ENCODE results near the gene PIH1D1. TPM values are rescaled to one million over a fixed set of nuclear protein-coding genes. Genes with fewer than 3 reads are reported as not detected.
"Not testable (repeated sequence)": the region's sequence is repeated elsewhere in the genome, so short reads cannot be mapped to it uniquely, and the experiment has no call there.

The PIH1D1 gene
- total RNA-seq, 2 experiments from 2014 or later: 124 to 126 TPM

DNA sequence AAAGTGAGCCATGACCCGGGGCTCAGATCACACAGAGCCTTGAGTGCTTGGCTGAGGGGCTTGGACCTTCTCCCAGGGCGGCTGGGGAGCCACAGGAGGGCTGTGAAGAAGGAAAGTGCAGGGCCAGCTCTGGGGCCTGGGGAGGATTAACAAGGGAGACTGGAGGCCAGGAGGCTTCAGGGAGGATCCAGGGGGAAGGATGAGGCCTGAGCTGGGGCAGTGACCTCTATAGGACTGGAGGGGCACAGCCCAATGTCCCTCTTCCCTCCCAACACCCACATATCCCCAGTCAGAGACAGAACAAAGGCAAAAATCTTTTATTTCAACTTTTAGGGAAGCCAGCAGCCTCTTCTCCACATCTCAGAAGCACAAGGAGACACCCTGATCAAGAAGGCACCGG, 5.6 kb downstream of the PIH1D1 start:
- peak overlapping the region; percentile 11 for H3K27ac Mint-ChIP-seq
- peaks cover 51% of the 10 kb centered on the region for H3K4me1 Mint-ChIP-seq (ENCODE audit: low read depth)
- ATAC-seq (no peak), DNase-seq (no peak)
- intact Hi-C loops (cut with micrococcal nuclease): loop anchor here (10.0 kb wide), 1 partner anchor 181 kb away; no protein-coding TSS in a partner anchor
- CTCF ChIA-PET: interaction anchor here (1.1 to 4.9 kb wide), 3 partner anchors 8 to 55 kb away, joined by 3 to 27 read pairs (median 12); partner anchors contain the start of gene FLT3LG
- H3K4me3 Mint-ChIP-seq: no peak overlapping the region
- TF ChIP-seq, protein P1, sequence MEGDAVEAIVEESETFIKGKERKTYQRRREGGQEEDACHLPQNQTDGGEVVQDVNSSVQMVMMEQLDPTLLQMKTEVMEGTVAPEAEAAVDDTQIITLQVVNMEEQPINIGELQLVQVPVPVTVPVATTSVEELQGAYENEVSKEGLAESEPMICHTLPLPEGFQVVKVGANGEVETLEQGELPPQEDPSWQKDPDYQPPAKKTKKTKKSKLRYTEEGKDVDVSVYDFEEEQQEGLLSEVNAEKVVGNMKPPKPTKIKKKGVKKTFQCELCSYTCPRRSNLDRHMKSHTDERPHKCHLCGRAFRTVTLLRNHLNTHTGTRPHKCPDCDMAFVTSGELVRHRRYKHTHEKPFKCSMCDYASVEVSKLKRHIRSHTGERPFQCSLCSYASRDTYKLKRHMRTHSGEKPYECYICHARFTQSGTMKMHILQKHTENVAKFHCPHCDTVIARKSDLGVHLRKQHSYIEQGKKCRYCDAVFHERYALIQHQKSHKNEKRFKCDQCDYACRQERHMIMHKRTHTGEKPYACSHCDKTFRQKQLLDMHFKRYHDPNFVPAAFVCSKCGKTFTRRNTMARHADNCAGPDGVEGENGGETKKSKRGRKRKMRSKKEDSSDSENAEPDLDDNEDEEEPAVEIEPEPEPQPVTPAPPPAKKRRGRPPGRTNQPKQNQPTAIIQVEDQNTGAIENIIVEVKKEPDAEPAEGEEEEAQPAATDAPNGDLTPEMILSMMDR (IDR thresholded peaks at IDR 0.05): no peak
- H3K27me3 Mint-ChIP-seq: peaks cover 13% of the 10 kb centered on the region
- H3K36me3 Mint-ChIP-seq (ENCODE audit: low read depth): peaks cover 31% of the 10 kb centered on the region
- POLR2A ChIA-PET: interaction anchor here (1.6 kb wide), 1 partner anchor 19 kb away, joined by 4 read pairs; no protein-coding TSS in a partner anchor
- no peaks in the 10 kb centered on the region for H3K9me3 Mint-ChIP-seq

DNA sequence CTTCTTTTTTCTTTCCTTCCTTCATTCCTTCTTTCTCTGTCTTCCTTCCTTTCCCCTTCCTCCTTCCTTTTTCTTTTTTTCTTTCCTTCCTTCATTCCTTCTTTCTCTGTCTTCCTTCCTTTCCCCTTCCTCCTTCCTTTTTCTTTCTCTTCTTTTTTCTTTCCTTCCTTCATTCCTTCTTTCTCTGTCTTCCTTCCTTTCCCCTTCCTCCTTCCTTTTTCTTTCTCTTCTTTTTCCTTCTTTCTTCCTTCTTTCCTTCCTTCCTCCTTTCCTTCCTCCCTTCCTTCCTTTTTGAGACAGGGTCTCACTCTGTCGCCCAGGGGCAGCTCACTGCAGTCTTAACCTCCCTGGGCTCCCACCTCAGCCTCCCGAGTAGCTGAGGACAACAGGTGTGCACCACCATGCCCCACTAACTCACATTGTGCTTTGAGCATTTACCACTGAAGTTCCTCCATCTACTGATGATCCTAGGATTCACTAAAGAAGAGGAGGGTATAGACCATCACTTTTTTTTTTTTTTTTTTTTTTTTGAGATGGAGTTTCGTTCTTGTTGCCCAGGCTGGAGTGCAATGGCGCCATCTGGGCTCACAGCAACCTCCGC, 7.4 kb downstream of the PIH1D1 start:
- peak overlapping the region; percentile 74 for H3K4me3 Mint-ChIP-seq
- H3K36me3 Mint-ChIP-seq (ENCODE audit: low read depth): peaks cover 17% of the 10 kb centered on the region
- POLR2A ChIA-PET: interaction anchor here (0.7 to 1.6 kb wide), 2 partner anchors 17 to 46 kb away, joined by 4 read pairs; no protein-coding TSS in a partner anchor
- not testable (repeated sequence) for DNase-seq, ATAC-seq, H3K9me3 Mint-ChIP-seq
- intact Hi-C loops (cut with micrococcal nuclease): loop anchor here (5.0 to 10.0 kb wide), 2 partner anchors 52 to 179 kb away; no protein-coding TSS in a partner anchor
- H3K4me1 Mint-ChIP-seq (ENCODE audit: low read depth): peaks cover 42% of the 10 kb centered on the region
- CTCF ChIA-PET: interaction anchor here (0.7 to 4.9 kb wide), 5 partner anchors 25 to 53 kb away, joined by 3 to 27 read pairs (median 4); partner anchors contain the start of gene FLT3LG
- H3K27ac Mint-ChIP-seq: peak overlapping the region; percentile 83
- H3K27me3 Mint-ChIP-seq: peaks cover 31% of the 10 kb centered on the region

DNA sequence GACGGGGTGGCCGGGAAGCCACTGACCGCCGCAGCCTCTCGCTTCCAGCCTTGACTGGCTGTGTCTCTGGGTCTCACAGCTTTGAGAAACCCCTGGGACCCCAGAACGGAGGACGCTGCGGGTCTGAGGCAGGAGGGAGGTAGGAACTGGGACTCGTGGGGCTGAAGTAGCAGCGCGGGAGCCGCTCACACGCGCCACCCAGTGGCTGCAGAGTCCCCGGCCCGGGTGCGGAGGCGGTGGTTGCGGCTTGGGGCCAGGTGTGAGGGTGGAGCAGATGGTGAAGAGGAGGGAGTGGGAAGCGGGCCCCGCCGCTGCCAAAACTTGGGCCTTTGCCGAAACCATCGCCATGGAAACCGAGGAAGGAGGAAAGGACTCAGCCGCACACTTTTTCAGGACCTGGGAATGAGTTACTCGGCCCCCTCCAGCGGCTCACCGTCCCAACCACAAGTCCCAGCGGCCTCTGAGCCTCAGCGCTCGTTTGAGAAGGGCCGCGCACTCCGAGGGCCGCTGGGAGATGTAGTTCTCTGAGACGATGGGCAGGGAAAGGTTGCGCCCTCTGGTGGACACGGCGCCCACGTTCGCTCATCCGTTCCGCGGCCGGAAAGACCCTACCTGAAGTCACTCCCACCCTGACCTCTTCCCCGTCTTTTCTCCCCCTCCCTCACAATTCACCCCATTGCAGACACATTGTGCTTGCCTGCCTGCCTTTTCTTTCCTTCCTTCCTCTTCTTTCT, 8.1 kb downstream of the PIH1D1 start:
- TF ChIP-seq, protein P1 (IDR thresholded peaks at IDR 0.05): peak; percentile 88
- ChIA-PET POLR2A (interaction anchor here (0.6 to 2.3 kb wide), 4 partner anchors 9 to 52 kb away, joined by 3 to 11 read pairs (median 5); partner anchors contain the start of genes ALDH16A1 and PIH1D1), CTCF (interaction anchor here (0.6 to 4.9 kb wide), 9 partner anchors 8 to 78 kb away, joined by 3 to 27 read pairs (median 4); partner anchors contain the start of genes FLT3LG and PIH1D1)
- H3K36me3 Mint-ChIP-seq (ENCODE audit: low read depth): peaks cover 12% of the 10 kb centered on the region
- peaks cover 37% of the 10 kb centered on the region for H3K27me3 Mint-ChIP-seq
- H3K9me3 Mint-ChIP-seq: no peaks in the 10 kb centered on the region
- peak overlapping the region; percentile 74 for H3K4me3 Mint-ChIP-seq
- ATAC-seq (peak; percentile 87), DNase-seq (peak; percentile 97)
- peaks cover 37% of the 10 kb centered on the region for H3K4me1 Mint-ChIP-seq (ENCODE audit: low read depth)
- intact Hi-C loops (cut with micrococcal nuclease): loop anchor here (5.0 to 10.0 kb wide), 2 partner anchors 51 to 179 kb away; no protein-coding TSS in a partner anchor
- peak overlapping the region; percentile 83 for H3K27ac Mint-ChIP-seq

DNA sequence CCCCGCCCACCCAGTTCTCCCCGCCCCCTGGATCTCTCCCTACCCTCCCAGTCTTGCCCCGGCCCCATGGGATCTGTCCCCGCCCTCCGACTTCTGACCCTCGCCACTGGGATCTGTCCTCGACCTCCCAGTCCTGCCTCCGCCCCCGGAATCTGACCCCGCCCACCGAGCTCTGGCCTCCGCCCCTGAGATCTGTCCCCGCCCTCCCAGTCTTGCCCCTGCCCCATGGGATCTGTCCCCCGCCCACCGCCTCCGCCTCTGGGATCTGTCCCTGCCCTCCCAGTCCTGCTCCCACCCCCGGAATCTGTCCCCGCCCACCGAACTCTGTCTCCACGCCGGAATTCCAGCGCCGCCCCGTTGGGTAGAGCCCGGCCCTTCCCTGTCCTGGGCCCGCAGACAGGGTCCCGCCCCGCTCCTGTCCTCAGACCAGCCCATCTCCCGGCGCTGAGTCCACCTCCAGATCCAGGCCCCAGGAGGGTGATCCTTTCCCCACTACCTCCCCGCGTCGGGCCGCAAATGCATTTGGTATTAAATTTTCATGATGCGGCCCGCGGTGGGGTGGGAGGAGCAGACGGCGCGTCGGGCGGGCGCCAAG, 8.7 kb downstream of the PIH1D1 start:
- Mint-ChIP-seq H3K4me1 (ENCODE audit: low read depth) (peaks cover 33% of the 10 kb centered on the region), H3K36me3 (ENCODE audit: low read depth) (peaks cover 8% of the 10 kb centered on the region)

More for the DNA sequence above, 8.7 kb downstream of the PIH1D1 start:
- TF ChIP-seq, protein P1 (IDR thresholded peaks at IDR 0.05): no peak
- H3K27me3 Mint-ChIP-seq: peaks cover 44% of the 10 kb centered on the region
- ChIA-PET POLR2A (interaction anchor here (0.6 to 2.3 kb wide), 3 partner anchors 9 to 51 kb away, joined by 3 to 11 read pairs (median 6); partner anchors contain the start of genes ALDH16A1 and PIH1D1), CTCF (interaction anchor here (0.5 to 2.0 kb wide), 6 partner anchors 9 to 217 kb away, joined by 3 to 13 read pairs (median 3); partner anchors contain the start of genes FLT3LG and PIH1D1)
- H3K9me3 Mint-ChIP-seq: no peaks in the 10 kb centered on the region
- intact Hi-C loops (cut with micrococcal nuclease): loop anchor here (5.0 to 10.0 kb wide), 2 partner anchors 51 to 178 kb away; no protein-coding TSS in a partner anchor
- H3K4me3 Mint-ChIP-seq: peak overlapping the region; percentile 74
- DNase-seq (peak; percentile 75), ATAC-seq (peak; percentile 18)
- peak overlapping the region; percentile 83 for H3K27ac Mint-ChIP-seq

Data from activated CD8-positive, alpha-beta T cell treated with anti-CD3 and anti-CD28 coated beads for 36 hours (primary cell).